ENCODE results near the gene CCDC70.
"Not testable (repeated sequence)": the region's sequence is repeated elsewhere in the genome, so short reads cannot be mapped to it uniquely, and the experiment has no call there.

The CCDC70 gene

GRCh38 chr13:51909265-51909664, 47.5 kb downstream of the CCDC70 start:
- not testable (repeated sequence) for DNase-seq (ENCODE audit: low read depth)

GRCh38 chr13:51910508-51910907, 48.7 kb downstream of the CCDC70 start:
- no peak for DNase-seq (ENCODE audit: low read depth)

GRCh38 chr13:51912091-51912490, 50.3 kb downstream of the CCDC70 start:
- no peak for DNase-seq (ENCODE audit: low read depth)

GRCh38 chr13:51912511-51913225, 50.9 kb downstream of the CCDC70 start:
- DNase-seq (ENCODE audit: low read depth), result no peak

GRCh38 chr13:51913421-51914136, 51.8 kb downstream of the CCDC70 start:
- no peak for DNase-seq (ENCODE audit: low read depth)

GRCh38 chr13:51914137-51914493, 52.3 kb downstream of the CCDC70 start:
- no peak for DNase-seq (ENCODE audit: low read depth)

Data from activated T-helper 9 cell treated with anti-CD3 and anti-CD28 coated beads, Interleukin-2, amount 50 U/mL, for 16 hours (primary cell).